GM23338 (cell line): ENCODE results near the gene ZNF860. TPM values are rescaled to one million over a fixed set of nuclear protein-coding genes. Genes with fewer than 3 reads are reported as not detected.

Experiments used
- ATAC-seq: fragments of 200-7000 bp; cut with Tn5 transposase; 3 replicates; pipeline ENCODE4 v1.9.1; 2020
- DNase-seq: peaks from one replicate; pipeline ENCODE4 v3.0.0-alpha.2; 2015; ENCODE audit warnings: low spot score
- H2AFZ ChIP-seq: fragments of 200-600 bp; sonication (generic); 2 replicates; pipeline ENCODE4 v1.8.0; 2016; ENCODE audit warnings: antibody characterized with exemption, mild to moderate bottlenecking, moderate library complexity
- H3F3A ChIP-seq: fragments of 200-600 bp; sonication (generic); replicated peaks from 2 replicates; pipeline ENCODE4 v1.8.0; 2017; ENCODE audit warnings: antibody characterized with exemption, mixed run types, low read depth
- H3K27ac ChIP-seq: fragments of 200-600 bp; sonication (generic); 2 replicates; pipeline ENCODE4 v1.6.1; 2016; ENCODE audit warnings: low read depth
- H3K27me3 ChIP-seq: fragments of 200-600 bp; sonication (generic); 2 replicates; pipeline ENCODE4 v1.8.0; 2016; ENCODE audit warnings: mild to moderate bottlenecking, mixed run types, moderate library complexity; ENCODE audit not compliant: insufficient read depth
- H3K36me3 ChIP-seq: fragments of 200-600 bp; sonication (generic); 2 replicates; pipeline ENCODE4 v1.8.0; 2016; ENCODE audit warnings: mild to moderate bottlenecking; ENCODE audit not compliant: insufficient read depth
- H3K4me1 ChIP-seq: fragments of 200-600 bp; sonication (generic); 2 replicates; pipeline ENCODE4 v1.8.0; 2016; ENCODE audit warnings: mild to moderate bottlenecking, moderate library complexity; ENCODE audit not compliant: insufficient read depth
- H3K4me2 ChIP-seq: fragments of 200-600 bp; sonication (generic); 2 replicates; pipeline ENCODE4 v1.7.1; 2017; ENCODE audit warnings: mixed run types
- H3K4me3 ChIP-seq: fragments of 200-600 bp; sonication (generic); 2 replicates; pipeline ENCODE4 v1.6.1; 2016; ENCODE audit warnings: mixed run types
- H3K79me2 ChIP-seq: fragments of 200-600 bp; sonication (generic); replicated peaks from 2 replicates; pipeline ENCODE4 v1.8.0; 2017; ENCODE audit warnings: mild to moderate bottlenecking; ENCODE audit not compliant: insufficient read depth
- H3K9me2 ChIP-seq: fragments of 200-600 bp; sonication (generic); 2 replicates; pipeline ENCODE4 v1.8.0; 2017; ENCODE audit not compliant: insufficient read depth
- H4K20me1 ChIP-seq: fragments of 200-600 bp; sonication (generic); replicated peaks from 2 replicates; pipeline ENCODE4 v1.8.0; 2017; ENCODE audit warnings: mild to moderate bottlenecking; ENCODE audit not compliant: insufficient read depth
- H3K27ac Mint-ChIP-seq: 2 replicates; pipeline ENCODE4 v1.8.0; 2020; ENCODE audit warnings: inconsistent platforms, mild to moderate bottlenecking, moderate library complexity, mixed read lengths
- H3K27me3 Mint-ChIP-seq: 3 replicates; pipeline ENCODE4 v1.8.0; 2022; ENCODE audit warnings: low read depth, mild to moderate bottlenecking, moderate library complexity, mixed read lengths, inconsistent platforms; ENCODE audit not compliant: insufficient read depth, poor library complexity
- H3K36me3 Mint-ChIP-seq: 3 replicates; pipeline ENCODE4 v1.8.0; 2021; ENCODE audit warnings: low read depth, mild to moderate bottlenecking, inconsistent platforms, moderate library complexity, mixed read lengths
- H3K4me1 Mint-ChIP-seq: 3 replicates; pipeline ENCODE4 v1.8.0; 2020; ENCODE audit warnings: mild to moderate bottlenecking, inconsistent platforms, mixed read lengths
- H3K4me3 Mint-ChIP-seq: 3 replicates; pipeline ENCODE4 v1.8.0; 2021; ENCODE audit warnings: moderate library complexity, mild to moderate bottlenecking, inconsistent platforms, mixed read lengths
- H3K9me3 Mint-ChIP-seq: 3 replicates; pipeline ENCODE4 v1.8.0; 2020; ENCODE audit warnings: moderate library complexity, mild to moderate bottlenecking, inconsistent platforms, mixed read lengths
- CREB1 ChIP-seq: fragments of 250-450 bp; sonication (Bioruptor Pico); IDR thresholded peaks from 2 replicates; pipeline ENCODE4 v1.5.0; 2020; ENCODE audit warnings: low read depth, mild to moderate bottlenecking, moderate library complexity
- EZH2 ChIP-seq: fragments of 200-600 bp; sonication (generic); IDR thresholded peaks from one replicate; pipeline ENCODE4 v1.8.0; 2017; ENCODE audit warnings: antibody characterized with exemption, mild to moderate bottlenecking, low read depth; ENCODE audit not compliant: unreplicated experiment
- EZH2phosphoT487 ChIP-seq: fragments of 200-600 bp; sonication (generic); IDR thresholded peaks from one replicate; pipeline ENCODE4 v1.8.1; 2018; ENCODE audit warnings: antibody characterized with exemption; ENCODE audit not compliant: unreplicated experiment
- JUNB ChIP-seq: IDR thresholded peaks from one replicate; pipeline ENCODE4 v1.6.1; 2016; ENCODE audit warnings: antibody characterized with exemption; ENCODE audit not compliant: unreplicated experiment
- NANOG ChIP-seq: IDR thresholded peaks from 2 replicates; pipeline ENCODE4 v1.6.1; 2016; ENCODE audit warnings: antibody characterized with exemption, borderline replicate concordance
- POLR2AphosphoS5 ChIP-seq: IDR thresholded peaks from 2 replicates; pipeline ENCODE4 v1.6.1; 2016; ENCODE audit warnings: antibody characterized with exemption, low read depth
- STAT1 ChIP-seq: IDR thresholded peaks from one replicate; pipeline ENCODE4 v1.6.1; 2016; ENCODE audit warnings: antibody characterized with exemption; ENCODE audit not compliant: unreplicated experiment
- ZNF114 ChIP-seq: fragments of 250-450 bp; sonication (Bioruptor Pico); IDR thresholded peaks from 2 replicates; pipeline ENCODE4 v1.5.0; 2020; ENCODE audit warnings: mild to moderate bottlenecking, moderate library complexity
- ZNF331 ChIP-seq: fragments of 250-450 bp; sonication (Bioruptor Pico); IDR thresholded peaks from 2 replicates; pipeline ENCODE4 v1.5.0; 2020; ENCODE audit warnings: low read depth, mild to moderate bottlenecking, moderate library complexity
- polyA plus RNA-seq: library from polyadenylated mRNA; unstranded; fragments of >200 nt; fragmentation: Nextera tagmentation; extraction: Ambion mirVana; gene quantifications from 2 replicates; pipeline ENCODE4 v1.2.1, GENCODE V29; 2016
- total RNA-seq: library from RNA; depleted of rRNA; stranded (reverse); fragments of >200 nt; shearing (Covaris generic); gene quantifications from 2 replicates; pipeline ENCODE4 v1.2.3, GENCODE V29; 2014
- TF ChIP-seq, protein P1 (sequence below): IDR thresholded peaks from one replicate; pipeline ENCODE4 v1.6.1; 2018; ENCODE audit warnings: antibody characterized with exemption; ENCODE audit not compliant: unreplicated experiment
- TF ChIP-seq, protein P2 (sequence below), 2 experiments: fragments of 200-600 bp in 1 of 2; sonication (generic) in 1 of 2; conservative IDR thresholded peaks; 2 replicates each; pipeline versions ENCODE4 v1.5.1 to v1.6.1; 2016 to 2017; ENCODE audit warnings: antibody characterized with exemption in 2 of 2, low read depth in 2 of 2, mild to moderate bottlenecking in 2 of 2, moderate library complexity in 1 of 2
- TF ChIP-seq, protein P3 (sequence below): IDR thresholded peaks from 2 replicates; pipeline ENCODE4 v1.6.1; 2016; ENCODE audit warnings: antibody characterized with exemption
- TF ChIP-seq, protein P4 (sequence below): fragments of 250-450 bp; sonication (Bioruptor Pico); IDR thresholded peaks from 2 replicates; pipeline ENCODE4 v1.5.0; 2020; ENCODE audit warnings: mild to moderate bottlenecking, moderate library complexity

ZNF860 gene
- total and polyA plus RNA-seq, 2 experiments from 2014 or later: 5.2 to 12.4 TPM

DNA sequence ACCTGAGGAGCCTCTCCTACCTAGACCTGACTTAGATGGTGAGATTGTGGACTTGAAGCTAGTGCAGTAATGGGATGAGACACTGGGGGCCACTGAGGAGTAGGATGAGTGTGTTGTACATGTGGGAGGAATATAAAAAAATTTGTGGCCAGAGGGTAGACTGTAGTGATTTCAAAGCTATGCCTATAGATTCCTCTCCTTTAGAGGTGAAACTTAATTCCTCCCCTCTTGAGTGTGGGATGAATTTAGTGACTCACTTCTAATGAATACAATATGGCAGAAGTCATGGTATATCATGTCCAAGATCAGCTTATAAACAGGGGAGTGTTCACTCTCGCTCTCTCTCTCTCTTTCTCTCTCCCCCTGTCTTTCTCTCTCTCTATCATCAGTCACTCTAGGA, 6.7 kb downstream of the ZNF860 start:
- no peaks in the 10 kb centered on the region for H3K9me2 ChIP-seq
- Mint-ChIP-seq H3K9me3 (peaks cover 10% of the 10 kb centered on the region; the same call in 2 of the 3 replicates), H3K4me1 (0 out of 3 replicates have a peak, but pooled peaks cover 3% of the 10 kb centered on the region), H3K4me3 (no peak overlapping the region), H3K27me3 (peaks cover 4% of the 10 kb centered on the region), H3K36me3 (peaks cover 20% of the 10 kb centered on the region; the same call in 2 of the 3 replicates), H3K27ac (no peak overlapping the region)
- no peak overlapping the region for H3K4me3 ChIP-seq
- no peak for ATAC-seq
- H2AFZ ChIP-seq: no peak overlapping the region
- H3F3A ChIP-seq: peaks cover 2% of the 10 kb centered on the region; the same call in 1 of the 2 replicates
- no peak for TF ChIP-seq EZH2
- TF ChIP-seq, protein P1, sequence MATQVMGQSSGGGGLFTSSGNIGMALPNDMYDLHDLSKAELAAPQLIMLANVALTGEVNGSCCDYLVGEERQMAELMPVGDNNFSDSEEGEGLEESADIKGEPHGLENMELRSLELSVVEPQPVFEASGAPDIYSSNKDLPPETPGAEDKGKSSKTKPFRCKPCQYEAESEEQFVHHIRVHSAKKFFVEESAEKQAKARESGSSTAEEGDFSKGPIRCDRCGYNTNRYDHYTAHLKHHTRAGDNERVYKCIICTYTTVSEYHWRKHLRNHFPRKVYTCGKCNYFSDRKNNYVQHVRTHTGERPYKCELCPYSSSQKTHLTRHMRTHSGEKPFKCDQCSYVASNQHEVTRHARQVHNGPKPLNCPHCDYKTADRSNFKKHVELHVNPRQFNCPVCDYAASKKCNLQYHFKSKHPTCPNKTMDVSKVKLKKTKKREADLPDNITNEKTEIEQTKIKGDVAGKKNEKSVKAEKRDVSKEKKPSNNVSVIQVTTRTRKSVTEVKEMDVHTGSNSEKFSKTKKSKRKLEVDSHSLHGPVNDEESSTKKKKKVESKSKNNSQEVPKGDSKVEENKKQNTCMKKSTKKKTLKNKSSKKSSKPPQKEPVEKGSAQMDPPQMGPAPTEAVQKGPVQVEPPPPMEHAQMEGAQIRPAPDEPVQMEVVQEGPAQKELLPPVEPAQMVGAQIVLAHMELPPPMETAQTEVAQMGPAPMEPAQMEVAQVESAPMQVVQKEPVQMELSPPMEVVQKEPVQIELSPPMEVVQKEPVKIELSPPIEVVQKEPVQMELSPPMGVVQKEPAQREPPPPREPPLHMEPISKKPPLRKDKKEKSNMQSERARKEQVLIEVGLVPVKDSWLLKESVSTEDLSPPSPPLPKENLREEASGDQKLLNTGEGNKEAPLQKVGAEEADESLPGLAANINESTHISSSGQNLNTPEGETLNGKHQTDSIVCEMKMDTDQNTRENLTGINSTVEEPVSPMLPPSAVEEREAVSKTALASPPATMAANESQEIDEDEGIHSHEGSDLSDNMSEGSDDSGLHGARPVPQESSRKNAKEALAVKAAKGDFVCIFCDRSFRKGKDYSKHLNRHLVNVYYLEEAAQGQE: no peak
- TF ChIP-seq, protein P2, sequence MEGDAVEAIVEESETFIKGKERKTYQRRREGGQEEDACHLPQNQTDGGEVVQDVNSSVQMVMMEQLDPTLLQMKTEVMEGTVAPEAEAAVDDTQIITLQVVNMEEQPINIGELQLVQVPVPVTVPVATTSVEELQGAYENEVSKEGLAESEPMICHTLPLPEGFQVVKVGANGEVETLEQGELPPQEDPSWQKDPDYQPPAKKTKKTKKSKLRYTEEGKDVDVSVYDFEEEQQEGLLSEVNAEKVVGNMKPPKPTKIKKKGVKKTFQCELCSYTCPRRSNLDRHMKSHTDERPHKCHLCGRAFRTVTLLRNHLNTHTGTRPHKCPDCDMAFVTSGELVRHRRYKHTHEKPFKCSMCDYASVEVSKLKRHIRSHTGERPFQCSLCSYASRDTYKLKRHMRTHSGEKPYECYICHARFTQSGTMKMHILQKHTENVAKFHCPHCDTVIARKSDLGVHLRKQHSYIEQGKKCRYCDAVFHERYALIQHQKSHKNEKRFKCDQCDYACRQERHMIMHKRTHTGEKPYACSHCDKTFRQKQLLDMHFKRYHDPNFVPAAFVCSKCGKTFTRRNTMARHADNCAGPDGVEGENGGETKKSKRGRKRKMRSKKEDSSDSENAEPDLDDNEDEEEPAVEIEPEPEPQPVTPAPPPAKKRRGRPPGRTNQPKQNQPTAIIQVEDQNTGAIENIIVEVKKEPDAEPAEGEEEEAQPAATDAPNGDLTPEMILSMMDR (conservative IDR thresholded peaks at IDR 0.05; ENCODE audit: low read depth in 2 of 2): no peak
- TF ChIP-seq POLR2AphosphoS5: no peak
- TF ChIP-seq EZH2phosphoT487: no peak
- no peak for TF ChIP-seq ZNF331 (CRISPR knock-in tag)
- TF ChIP-seq JUNB: no peak
- no peak for TF ChIP-seq STAT1
- TF ChIP-seq CREB1: no peak
- no peak for TF ChIP-seq NANOG
- TF ChIP-seq, protein P3, sequence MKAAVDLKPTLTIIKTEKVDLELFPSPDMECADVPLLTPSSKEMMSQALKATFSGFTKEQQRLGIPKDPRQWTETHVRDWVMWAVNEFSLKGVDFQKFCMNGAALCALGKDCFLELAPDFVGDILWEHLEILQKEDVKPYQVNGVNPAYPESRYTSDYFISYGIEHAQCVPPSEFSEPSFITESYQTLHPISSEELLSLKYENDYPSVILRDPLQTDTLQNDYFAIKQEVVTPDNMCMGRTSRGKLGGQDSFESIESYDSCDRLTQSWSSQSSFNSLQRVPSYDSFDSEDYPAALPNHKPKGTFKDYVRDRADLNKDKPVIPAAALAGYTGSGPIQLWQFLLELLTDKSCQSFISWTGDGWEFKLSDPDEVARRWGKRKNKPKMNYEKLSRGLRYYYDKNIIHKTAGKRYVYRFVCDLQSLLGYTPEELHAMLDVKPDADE: no peak
- TF ChIP-seq, protein P4, sequence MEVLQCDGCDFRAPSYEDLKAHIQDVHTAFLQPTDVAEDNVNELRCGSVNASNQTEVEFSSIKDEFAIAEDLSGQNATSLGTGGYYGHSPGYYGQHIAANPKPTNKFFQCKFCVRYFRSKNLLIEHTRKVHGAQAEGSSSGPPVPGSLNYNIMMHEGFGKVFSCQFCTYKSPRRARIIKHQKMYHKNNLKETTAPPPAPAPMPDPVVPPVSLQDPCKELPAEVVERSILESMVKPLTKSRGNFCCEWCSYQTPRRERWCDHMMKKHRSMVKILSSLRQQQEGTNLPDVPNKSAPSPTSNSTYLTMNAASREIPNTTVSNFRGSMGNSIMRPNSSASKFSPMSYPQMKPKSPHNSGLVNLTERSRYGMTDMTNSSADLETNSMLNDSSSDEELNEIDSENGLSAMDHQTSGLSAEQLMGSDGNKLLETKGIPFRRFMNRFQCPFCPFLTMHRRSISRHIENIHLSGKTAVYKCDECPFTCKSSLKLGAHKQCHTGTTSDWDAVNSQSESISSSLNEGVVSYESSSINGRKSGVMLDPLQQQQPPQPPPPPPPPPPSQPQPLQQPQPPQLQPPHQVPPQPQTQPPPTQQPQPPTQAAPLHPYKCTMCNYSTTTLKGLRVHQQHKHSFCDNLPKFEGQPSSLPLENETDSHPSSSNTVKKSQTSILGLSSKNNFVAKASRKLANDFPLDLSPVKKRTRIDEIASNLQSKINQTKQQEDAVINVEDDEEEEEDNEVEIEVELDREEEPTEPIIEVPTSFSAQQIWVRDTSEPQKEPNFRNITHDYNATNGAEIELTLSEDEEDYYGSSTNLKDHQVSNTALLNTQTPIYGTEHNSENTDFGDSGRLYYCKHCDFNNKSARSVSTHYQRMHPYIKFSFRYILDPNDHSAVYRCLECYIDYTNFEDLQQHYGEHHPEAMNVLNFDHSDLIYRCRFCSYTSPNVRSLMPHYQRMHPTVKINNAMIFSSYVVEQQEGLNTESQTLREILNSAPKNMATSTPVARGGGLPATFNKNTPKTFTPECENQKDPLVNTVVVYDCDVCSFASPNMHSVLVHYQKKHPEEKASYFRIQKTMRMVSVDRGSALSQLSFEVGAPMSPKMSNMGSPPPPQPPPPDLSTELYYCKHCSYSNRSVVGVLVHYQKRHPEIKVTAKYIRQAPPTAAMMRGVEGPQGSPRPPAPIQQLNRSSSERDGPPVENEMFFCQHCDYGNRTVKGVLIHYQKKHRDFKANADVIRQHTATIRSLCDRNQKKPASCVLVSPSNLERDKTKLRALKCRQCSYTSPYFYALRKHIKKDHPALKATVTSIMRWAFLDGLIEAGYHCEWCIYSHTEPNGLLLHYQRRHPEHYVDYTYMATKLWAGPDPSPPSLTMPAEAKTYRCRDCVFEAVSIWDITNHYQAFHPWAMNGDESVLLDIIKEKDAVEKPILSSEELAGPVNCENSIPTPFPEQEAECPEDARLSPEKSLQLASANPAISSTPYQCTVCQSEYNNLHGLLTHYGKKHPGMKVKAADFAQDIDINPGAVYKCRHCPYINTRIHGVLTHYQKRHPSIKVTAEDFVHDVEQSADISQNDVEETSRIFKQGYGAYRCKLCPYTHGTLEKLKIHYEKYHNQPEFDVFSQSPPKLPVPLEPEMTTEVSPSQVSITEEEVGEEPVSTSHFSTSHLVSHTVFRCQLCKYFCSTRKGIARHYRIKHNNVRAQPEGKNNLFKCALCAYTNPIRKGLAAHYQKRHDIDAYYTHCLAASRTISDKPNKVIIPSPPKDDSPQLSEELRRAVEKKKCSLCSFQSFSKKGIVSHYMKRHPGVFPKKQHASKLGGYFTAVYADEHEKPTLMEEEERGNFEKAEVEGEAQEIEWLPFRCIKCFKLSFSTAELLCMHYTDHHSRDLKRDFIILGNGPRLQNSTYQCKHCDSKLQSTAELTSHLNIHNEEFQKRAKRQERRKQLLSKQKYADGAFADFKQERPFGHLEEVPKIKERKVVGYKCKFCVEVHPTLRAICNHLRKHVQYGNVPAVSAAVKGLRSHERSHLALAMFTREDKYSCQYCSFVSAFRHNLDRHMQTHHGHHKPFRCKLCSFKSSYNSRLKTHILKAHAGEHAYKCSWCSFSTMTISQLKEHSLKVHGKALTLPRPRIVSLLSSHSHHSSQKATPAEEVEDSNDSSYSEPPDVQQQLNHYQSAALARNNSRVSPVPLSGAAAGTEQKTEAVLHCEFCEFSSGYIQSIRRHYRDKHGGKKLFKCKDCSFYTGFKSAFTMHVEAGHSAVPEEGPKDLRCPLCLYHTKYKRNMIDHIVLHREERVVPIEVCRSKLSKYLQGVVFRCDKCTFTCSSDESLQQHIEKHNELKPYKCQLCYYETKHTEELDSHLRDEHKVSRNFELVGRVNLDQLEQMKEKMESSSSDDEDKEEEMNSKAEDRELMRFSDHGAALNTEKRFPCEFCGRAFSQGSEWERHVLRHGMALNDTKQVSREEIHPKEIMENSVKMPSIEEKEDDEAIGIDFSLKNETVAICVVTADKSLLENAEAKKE: no peak
- no peak for TF ChIP-seq ZNF114
- no peak overlapping the region for H3K4me2 ChIP-seq
- no peak for DNase-seq
- peaks cover 35% of the 10 kb centered on the region for H3K36me3 ChIP-seq
- H3K27me3 ChIP-seq: no peaks in the 10 kb centered on the region
- 0 out of 2 replicates have a peak, but pooled peaks cover 7% of the 10 kb centered on the region for H4K20me1 ChIP-seq
- no peaks in the 10 kb centered on the region for H3K4me1 ChIP-seq
- H3K27ac ChIP-seq: no peak overlapping the region
- peaks cover 13% of the 10 kb centered on the region for H3K79me2 ChIP-seq
